Stromal cell of bone marrow (primary cell): ENCODE data around the gene LCP2.

ENCODE experiments used
- DNase-seq: peaks from one replicate; pipeline ENCODE4 v3.0.0-alpha.2; 2012; ENCODE audit warnings: low read depth

The LCP2 gene

GRCh38 chr5:170216257-170216864 lies 81.2 kb downstream of the LCP2 start:
- DNase-seq, result peak; percentile 55

GRCh38 chr5:170211575-170212334 lies 85.8 kb downstream of the LCP2 start:
- DNase-seq, result no peak

GRCh38 chr5:170206958-170207357 lies 90.6 kb downstream of the LCP2 start:
- DNase-seq, result no peak

GRCh38 chr5:170206216-170206615 lies 91.4 kb downstream of the LCP2 start:
- no peak for DNase-seq

GRCh38 chr5:170204202-170204601 lies 93.4 kb downstream of the LCP2 start:
- no peak for DNase-seq

- no peak for DNase-seq
These were observed 95.5 kb downstream of the LCP2 start for GRCh38 chr5:170202117-170202516.

GRCh38 chr5:170201311-170201710 lies 96.3 kb downstream of the LCP2 start:
- no peak for DNase-seq

GRCh38 chr5:170200876-170201275 lies 96.7 kb downstream of the LCP2 start:
- DNase-seq, result peak; percentile 17
